ENCODE results near the gene MTG1.
A peak's percentile ranks its signal among the peaks of the same experiment; 100 is the strongest.

Gene MTG1, protein sequence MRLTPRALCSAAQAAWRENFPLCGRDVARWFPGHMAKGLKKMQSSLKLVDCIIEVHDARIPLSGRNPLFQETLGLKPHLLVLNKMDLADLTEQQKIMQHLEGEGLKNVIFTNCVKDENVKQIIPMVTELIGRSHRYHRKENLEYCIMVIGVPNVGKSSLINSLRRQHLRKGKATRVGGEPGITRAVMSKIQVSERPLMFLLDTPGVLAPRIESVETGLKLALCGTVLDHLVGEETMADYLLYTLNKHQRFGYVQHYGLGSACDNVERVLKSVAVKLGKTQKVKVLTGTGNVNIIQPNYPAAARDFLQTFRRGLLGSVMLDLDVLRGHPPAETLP

DNA sequence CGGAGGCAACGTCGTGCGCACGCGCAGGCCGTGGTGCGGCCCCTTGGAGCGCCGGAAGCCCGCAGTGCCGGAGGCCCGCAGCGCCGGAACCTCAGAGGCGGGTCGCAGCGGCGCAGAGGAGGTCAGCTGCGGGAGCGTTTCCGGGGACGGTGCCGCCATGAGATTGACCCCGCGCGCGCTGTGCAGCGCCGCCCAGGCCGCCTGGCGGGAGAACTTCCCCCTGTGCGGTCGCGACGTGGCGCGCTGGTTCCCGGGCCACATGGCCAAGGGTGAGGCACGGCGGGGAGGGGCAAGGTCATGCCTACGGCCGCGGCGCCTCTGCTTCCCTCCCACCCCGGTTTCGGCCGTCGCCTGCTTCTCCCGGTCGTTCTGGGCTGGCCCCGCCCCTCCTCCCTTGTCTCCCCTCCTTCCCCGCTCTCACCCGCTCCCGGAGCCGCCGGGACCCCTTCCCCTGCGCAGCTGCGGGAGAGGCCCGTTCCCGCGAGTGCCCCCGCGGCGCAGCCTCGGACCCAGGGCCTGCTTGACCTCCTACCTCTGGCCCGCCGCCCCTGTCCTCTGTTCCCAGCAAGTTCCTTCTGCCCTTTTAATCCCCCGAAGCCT, at the start of gene MTG1:
Gene MTG1 (plus strand): TSS at position 94 of the 600 bp plus-strand sequence. CDS start 64 bp downstream, at position 158.
- DNase-seq (ENCODE audit: extremely low read depth in 1 of 2, low read depth in 1 of 2) = peak; percentile 85 to 95

DNA sequence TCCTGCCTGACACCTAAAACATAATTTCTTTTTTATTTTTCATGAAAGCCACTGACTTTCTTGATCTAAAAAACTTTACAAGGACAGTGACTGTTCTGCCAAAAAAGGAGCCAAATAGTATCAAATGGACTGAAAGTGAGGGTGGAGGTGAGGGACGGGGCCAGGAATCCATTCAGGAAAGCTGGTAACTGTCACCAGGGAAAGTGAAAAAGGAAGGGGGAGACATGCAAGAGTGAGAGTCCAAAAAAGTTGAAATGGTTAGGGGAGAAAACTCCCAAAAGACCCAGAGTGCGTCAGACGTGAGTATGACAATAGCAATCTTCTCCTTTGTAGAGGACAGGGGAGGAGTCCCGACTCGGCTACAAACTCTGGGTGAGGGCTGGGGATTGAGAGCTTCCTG, 49.7 kb upstream of the MTG1 start:
- no peak for DNase-seq (ENCODE audit: extremely low read depth in 1 of 2, low read depth in 1 of 2)

DNA sequence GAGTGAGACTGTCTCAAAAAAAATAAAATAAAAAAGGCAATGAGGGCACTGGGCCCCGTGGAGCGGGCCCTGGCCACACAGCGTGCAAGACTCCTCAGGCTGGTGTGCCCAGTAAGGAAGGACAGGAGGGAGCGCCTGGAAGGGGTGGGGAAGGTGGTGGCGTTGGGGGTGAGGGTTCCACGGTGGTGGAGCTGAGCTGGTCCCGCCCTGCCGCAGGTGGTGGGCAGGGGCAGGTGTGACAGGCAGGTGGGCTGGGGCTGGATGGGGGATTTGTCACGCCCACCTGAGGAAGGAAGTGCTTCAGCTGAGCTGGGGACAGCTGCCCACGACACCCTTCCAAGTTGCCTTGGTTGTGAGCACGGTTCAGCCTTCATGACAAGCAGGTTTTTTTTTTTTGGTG, 47.5 kb upstream of the MTG1 start:
- no peak for DNase-seq (ENCODE audit: extremely low read depth in 1 of 2, low read depth in 1 of 2)

DNA sequence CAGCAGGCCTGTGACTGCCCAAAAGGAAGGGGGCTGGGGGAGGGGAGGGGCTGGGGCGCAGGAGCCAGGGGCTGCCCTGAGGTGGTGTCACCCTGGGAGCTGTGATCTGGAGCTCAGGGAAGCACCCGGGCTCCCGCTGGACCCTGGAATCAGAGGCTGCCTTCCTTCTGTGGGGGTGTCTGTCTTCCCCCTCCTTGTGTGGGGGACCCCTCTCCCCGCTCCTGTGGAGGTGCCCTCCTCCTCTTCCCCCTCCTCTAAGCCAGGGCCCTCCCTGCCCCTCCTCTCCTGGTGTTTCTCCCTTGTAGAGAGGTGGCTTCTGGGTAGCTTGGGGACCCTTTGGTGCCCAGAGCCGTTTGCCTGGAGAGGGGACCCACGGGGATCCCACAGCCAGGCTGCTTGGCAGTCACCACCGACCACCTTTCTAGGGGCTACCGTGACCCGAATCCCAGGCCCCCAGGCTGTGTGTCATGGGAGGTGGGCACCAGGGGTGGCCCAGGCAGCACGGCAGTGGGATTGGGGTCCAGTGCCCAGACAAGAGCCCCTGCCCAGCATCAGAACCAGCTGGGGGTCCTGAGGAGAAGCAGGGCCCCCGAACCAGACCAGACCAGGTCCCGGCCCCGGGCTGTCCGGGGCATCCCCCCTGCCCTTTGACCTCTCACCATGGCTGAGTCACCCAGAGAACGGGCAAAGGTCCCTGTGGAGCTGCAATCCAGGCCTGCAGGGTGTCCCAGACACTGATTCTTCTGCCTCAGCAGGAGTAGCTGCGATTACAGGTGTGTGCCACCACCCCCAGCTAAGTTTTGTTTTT, 46.0 kb upstream of the MTG1 start:
- DNase-seq (ENCODE audit: extremely low read depth in 1 of 2, low read depth in 1 of 2) = no peak

DNA sequence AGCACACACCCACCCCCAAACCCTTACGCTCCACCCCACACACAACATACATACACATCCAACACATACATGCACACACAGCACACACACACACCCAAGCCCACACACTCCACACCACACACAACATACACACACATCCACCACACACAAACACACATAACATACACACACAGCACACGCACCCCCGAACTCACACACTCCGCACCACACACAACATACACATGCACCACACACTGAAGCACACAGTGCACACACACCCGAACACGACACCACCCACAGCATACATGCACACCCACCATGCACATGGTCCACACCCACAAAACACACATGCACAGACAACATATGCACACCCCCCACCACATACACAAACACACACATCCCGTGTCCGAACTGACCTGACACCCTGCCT, 44.8 kb upstream of the MTG1 start:
- no peak for DNase-seq (ENCODE audit: extremely low read depth in 1 of 2, low read depth in 1 of 2)

DNA sequence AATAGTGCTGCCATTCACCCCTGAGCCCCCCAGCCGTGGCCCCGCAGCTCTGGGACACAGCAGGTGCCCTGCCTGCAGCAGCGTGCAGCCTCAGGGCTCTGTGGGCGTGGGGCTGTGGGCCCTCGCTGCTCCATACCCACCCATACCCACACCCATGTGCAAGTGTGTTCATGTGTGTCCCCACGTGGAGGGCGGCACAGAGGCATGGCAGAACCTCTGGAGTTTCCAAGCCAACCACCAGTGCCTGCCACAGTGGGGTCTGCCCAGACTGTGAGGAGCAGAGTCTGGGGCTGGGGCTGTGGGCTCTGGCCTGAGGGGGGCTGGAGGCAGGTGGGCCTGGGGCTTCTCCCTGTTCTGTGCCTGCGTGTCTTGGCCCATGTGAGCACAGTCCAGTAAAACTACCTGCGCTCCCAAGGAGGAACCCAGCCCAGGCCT, 44.4 kb upstream of the MTG1 start:
- no peak for DNase-seq (ENCODE audit: extremely low read depth in 1 of 2, low read depth in 1 of 2)

DNA sequence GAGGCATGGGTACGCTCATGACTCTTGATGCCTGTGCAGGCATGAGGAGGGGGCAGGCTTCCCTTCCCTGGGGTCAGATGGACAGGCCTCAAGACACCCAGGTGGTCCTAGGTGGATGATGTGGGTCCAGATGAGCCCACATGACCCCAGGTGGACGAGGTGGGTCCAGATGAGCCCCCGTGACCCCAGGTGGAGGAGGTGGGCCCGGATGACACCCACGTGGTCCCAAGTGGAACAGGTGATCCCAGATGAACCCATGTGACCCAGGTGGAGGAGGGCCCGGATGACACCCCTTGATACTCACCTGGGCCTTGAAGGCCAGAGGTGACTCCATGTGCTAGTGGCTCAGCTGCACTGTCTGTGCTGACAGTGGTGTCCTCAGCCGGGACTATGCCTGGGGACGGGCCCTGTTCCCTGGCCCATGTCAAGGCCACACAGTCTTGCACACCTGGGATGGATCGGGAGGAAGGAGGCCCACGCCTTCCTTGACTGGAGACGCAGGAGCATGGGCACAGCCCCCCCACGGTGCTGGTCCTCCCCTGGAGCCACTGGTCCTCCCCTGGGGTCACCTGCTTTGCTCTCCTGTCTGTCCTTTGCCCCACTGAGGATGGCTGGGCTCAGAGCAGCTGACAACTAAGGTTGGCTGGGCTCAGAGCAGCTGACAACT, 43.5 kb upstream of the MTG1 start:
- DNase-seq (ENCODE audit: extremely low read depth in 1 of 2, low read depth in 1 of 2) = no peak

DNA sequence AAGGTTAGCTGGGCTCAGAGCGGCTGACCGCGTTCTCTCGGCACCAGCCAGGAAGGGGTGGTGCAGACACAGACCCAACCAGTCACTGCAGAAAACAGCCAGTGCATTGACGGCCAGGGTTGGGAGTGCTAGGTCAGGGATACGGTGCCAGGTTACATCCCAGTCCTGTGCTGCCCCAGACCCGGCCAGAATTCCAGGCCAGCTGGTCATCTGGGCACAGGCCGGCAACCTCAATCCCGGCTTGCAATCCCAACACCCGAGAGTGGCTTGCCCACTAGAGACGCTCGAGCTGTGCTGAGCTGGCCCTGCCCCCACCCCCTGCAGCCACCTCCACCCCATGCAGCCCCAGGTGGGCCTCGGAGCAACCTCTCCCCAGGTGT, 43.0 kb upstream of the MTG1 start:
- DNase-seq (ENCODE audit: extremely low read depth in 1 of 2, low read depth in 1 of 2) = no peak

DNA sequence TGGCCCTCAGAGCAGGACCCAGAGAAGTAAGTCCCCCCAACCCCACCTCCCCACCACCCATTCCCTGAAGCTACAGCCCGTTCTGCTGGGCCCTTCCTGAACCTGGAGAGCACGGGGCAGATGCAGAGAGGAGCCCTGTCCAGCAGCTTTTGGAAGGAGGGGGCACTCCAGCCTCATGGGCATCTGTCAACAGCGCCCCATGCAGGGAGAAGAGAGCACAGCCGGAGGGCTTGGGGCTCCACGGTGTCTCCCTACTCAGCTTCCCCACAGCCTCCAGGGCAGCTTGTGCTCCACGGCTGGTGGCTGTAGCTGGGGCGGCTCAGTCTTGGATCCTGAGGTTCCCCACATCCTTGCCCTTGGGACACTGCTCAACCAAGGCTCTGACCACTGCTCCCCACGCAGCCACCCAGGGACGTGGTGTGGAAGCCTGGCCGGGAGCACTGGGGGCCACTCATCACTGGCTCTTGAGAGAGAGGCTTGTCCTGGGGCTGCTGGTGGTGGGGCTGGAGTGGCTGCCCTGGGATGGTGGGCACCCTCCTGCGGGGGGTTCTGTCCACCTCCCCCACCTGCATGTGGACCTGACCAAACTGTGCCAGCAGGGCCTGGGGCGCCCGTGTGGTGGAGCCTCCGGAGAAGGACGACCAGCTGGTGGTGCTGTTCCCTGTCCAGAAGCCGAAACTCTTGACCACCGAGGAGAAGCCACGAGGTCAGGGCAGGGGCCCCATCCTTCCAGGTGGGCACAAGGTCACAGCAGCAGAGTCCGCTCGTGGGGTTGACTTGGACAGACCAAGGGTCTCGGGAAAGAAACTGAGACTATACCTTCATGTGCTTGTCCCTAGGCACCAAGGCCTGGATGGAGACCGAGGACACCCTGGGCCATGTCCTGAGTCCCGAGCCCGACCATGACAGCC, 42.3 kb upstream of the MTG1 start:
- no peak for DNase-seq (ENCODE audit: extremely low read depth in 1 of 2, low read depth in 1 of 2)

DNA sequence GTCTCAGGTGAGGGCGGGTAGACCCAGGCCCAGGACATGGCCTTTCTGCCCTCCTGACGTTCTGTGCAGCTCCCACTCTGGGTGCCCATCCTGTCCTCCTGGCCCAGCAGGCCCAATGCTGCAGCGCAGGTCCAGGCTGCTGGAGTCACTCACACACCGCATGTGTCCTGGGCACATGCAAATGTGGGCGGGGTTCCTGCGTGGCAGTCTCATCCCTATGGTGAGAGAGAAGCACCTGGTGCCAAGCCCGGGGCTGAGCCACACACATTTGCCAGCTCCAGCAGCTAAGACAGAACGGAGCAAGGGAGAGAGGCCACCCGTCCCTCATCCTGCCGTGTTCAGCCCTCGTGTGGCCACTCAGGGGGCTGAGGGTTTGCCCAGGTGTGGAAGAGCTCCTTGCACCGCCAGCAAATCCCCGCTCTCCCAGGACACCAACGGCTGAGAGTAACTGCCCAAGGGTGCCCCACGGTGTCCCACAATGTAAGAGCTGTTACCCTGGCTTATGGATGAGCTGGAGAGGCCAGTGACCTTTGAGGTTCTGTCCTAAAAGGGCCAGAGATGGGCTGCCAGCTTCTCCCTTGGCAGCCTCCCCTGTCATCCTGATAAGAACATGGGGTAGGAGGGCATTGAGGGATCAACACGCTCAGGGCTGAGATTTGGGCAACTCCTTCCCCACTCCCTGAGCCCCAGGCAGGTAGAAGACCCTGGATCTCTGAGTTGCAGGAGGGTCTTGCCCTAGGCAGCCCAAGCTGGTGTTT, 40.6 kb upstream of the MTG1 start:
- no peak for DNase-seq (ENCODE audit: extremely low read depth in 1 of 2, low read depth in 1 of 2)

DNA sequence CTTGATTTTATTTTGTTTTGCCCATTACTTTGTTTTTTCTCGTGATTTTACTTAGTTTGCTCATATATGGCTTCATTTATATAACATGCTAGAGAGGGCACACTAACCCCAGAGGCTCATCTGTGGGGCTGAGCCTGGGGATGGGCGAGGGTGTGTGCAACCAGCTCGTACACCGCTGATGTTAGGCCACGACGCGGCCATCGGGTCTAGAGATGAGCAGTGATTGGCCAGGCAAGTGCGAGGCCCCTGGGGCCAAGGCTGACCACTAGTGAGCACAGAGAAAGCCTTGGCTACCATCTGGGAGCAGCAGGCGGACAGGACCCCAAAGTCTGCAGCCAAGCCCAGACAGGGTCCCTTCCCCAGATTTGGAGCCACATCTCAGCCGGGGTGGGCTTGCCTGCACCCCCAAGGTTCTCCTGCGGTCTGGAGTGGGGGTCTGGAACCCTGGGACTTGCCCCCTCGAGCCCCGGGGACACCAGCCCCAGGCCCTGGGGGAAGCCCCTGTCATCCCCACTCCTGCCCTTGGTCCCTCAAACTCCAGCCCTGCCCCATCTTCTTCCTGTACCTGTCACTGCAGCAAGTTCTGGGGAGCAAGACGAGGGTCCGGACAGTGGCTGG, 39.9 kb upstream of the MTG1 start:
- no peak for DNase-seq (ENCODE audit: extremely low read depth in 1 of 2, low read depth in 1 of 2)

DNA sequence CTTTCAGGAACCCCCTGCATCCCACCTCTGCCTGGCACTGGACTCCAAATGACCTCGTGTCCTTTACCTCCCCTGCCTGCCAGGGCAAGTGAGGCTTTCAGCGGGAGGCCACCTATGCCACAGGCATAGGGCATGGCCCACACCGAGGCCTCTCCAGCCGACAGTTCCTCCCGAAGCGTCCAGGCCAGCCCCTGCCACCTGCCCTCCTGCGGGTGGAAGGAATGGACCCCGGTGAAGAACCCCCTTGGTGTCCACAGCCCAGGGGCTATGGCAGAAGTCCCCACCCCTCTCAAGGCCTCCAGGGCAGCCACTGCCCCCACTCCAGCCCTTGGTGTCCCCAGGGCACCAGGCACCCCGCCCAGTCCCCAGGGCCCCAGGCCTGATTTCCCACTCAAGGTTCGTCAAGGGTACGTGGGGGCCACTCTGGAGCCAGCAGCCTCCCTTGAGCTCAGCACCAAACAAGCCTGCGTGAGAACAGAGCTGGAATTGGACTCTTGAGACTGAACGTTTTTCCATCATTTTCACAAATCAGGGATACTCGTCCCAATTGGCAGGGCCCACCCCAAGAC, 39.2 kb upstream of the MTG1 start:
- no peak for DNase-seq (ENCODE audit: extremely low read depth in 1 of 2, low read depth in 1 of 2)

DNA sequence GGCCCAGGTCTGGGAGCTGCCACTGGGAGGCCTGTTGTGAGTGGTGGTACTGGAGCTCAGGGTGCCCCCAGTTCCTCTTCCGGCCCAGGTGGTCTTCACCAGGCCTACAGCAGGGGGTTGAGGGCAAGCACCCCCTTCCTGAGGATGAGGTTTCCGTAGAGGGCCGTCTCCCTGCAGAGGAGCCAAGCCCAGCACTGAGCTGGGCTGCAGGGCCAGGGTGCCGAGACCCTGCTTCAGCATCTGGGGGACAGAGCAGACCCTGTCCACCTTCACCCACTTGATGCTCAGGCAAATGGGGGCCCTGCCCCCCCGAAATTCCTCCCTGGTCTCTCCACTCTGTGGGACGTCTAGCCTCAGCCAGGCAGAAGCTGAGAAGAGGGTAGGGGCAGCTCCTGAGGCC, 38.7 kb upstream of the MTG1 start:
- DNase-seq (ENCODE audit: extremely low read depth in 1 of 2, low read depth in 1 of 2) = no peak

DNA sequence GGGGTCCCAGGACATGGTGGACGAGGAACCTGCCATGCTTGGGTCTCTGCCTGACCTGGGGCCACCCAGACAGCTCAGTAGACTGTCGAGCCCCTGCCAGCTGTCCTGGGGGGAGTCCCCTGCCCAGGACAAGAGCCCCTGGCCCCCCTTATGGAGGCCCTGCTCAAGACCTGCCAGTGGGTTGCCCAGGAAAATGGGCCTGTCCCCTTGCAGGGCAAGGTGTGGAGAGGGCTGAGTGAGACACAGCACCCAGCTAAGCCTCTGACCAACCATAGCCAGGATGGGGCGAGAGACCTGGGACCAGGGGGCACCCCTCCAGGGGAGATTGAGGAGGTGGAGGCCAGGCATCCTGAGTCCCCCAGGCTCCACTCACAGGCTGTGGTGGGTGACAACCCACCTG, 38.0 kb upstream of the MTG1 start:
- DNase-seq (ENCODE audit: extremely low read depth in 1 of 2, low read depth in 1 of 2) = no peak

DNA sequence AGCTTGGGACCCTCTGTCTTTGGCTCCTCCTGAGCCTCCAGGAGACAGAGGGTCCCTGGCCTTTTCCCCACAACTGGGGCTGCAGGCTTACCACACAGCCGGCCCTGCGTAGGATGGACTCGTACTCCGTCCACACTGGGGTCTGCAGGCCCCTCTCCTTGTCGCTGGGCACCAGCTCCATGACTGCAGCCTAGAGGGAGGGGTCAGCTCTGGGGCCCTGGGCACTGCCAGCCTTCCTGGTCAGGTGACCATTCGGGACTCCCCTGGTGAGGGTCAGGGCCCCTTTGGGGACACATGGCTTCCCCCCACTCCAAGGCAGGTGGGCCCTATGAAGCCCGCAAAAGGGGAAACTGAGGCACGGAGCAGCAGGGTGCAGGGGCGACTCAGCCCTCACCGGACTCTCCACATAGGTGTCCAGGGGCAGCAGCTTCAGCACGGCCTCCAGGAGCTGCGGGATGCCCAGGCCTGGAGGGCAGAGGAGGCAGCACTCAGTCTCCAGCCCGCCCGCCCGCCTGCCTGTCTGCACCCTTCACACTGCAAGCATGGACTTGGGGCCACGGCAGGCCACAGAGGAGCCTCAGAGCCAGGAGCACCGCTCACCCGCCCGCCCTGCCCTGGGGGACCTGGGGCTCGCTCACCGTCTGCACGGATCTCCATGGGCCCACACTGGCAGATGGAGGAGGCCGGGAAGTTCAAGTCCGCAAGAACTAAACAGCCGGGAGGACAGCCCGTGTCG, 37.2 kb upstream of the MTG1 start:
- DNase-seq (ENCODE audit: extremely low read depth in 1 of 2, low read depth in 1 of 2) = no peak

DNA sequence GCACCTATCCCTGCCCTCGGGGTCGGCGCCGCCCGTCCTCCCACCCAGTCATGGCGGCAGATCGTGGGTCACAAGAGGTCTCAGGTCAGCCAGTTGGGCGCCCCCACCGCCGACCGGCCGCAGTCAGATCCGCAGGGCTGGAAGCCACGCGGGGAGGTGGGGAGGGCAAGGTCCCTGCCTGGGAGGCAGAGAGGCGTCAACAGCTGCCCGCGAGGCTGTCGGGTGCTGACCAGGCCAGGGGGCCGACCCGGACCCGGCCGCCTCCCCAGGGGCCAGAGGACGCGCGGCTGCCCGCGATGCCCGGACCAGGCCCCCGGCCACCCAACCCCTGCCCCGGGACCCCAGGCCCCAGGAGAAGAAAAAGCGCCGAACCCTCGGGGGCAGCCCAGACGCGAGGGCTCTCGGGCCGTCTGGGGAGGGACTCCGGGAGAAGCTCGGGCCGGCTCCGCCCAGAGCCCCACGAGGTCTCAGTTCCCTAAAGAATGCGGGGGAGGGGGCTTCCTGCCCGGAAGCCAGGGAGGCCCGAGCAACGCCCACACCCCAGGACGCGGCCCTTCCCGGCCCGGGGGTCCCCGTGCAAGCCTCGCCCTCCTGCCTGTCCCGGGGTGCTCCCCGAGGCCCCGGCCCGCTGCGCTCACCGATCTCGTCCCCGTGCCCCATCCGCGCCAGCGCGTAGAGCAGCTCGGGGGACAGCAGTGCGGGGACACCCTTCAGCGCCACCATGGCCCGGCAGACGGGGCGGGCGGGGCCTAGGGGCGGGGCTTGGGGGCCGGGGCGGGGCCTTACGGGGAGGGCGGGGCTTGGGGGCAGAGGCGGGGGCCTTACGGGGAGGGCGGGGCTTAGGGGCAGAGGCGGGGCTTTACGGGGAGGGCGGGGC, 36.4 kb upstream of the MTG1 start, which contains the start of gene FUOM:
Gene FUOM (minus strand): TSS at position 735 of the 877 bp plus-strand sequence. CDS start 12 bp downstream, at position 723.
- peak; percentile 65 to 66 for DNase-seq (ENCODE audit: extremely low read depth in 1 of 2, low read depth in 1 of 2)
